GM12801 (cell line): ENCODE measurements around the gene KRT78.

Experiments
- TF ChIP-seq, protein P1 (sequence below): IDR thresholded peaks from one replicate; pipeline ENCODE4 v1.5.1; 2011; ENCODE audit warnings: control low read depth; ENCODE audit not compliant: insufficient read length; ENCODE audit errors: extremely low read depth

Gene KRT78

DNA sequence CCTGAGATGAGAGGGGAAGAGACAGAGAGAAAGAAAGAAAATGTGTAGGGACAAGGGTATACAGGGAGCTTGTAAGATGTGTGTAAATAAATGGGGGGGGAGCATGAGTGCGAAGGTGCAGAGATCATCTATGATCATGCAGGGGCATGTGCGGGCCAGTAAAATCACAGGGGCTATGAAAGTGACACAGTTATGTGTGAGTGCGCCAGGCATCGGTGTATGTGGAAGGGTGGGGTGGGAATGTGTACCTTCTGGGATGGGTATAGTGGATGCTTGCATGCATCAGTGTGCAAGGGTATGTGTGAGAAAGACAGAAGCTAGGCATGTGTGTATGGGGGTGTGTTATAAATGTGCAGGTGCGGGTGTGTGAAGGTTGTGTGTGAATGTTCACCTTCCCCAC is 18.4 kb upstream of the KRT78 start:
- TF ChIP-seq, protein P1, sequence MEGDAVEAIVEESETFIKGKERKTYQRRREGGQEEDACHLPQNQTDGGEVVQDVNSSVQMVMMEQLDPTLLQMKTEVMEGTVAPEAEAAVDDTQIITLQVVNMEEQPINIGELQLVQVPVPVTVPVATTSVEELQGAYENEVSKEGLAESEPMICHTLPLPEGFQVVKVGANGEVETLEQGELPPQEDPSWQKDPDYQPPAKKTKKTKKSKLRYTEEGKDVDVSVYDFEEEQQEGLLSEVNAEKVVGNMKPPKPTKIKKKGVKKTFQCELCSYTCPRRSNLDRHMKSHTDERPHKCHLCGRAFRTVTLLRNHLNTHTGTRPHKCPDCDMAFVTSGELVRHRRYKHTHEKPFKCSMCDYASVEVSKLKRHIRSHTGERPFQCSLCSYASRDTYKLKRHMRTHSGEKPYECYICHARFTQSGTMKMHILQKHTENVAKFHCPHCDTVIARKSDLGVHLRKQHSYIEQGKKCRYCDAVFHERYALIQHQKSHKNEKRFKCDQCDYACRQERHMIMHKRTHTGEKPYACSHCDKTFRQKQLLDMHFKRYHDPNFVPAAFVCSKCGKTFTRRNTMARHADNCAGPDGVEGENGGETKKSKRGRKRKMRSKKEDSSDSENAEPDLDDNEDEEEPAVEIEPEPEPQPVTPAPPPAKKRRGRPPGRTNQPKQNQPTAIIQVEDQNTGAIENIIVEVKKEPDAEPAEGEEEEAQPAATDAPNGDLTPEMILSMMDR: no peak

DNA sequence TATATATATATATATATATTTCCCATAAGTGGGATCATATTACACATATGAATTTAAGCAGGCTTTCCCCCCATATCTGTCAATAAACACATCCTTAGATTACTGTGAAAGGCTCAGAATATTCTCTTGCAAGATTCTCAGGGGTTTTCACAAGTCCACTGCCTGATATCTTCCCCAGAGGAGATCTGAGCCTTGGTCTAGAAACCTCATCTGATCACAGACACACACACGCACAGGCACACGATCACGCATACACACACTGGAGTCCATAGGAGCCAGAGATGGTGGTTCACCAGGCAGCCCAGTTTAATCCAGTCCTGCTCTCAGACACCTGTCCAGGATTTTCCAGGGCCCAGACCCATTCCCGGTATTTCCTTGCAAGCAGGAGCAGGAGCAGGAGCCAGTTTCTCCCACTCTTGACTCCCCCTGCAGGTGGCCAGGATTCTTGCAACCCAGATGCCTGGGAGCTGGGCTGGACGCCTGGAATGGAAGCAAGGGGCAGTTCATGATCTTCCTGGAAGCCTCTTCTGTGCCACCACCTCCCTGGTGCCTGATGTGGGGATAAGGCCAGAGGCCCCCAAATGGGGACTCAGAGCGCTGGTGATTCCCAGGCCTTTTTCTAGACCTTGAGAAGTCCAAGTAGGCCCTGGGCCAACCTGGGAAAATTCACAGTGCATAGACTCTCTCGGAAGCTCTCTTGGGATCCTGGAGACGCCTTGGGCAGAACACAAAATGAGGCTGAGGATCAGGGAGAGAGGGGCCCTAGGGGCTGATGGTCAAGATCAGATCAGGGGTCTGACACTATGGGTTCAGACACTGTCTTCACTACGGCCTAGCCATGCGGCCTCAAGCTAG is 16.5 kb upstream of the KRT78 start:
- TF ChIP-seq, protein P1: no peak

DNA sequence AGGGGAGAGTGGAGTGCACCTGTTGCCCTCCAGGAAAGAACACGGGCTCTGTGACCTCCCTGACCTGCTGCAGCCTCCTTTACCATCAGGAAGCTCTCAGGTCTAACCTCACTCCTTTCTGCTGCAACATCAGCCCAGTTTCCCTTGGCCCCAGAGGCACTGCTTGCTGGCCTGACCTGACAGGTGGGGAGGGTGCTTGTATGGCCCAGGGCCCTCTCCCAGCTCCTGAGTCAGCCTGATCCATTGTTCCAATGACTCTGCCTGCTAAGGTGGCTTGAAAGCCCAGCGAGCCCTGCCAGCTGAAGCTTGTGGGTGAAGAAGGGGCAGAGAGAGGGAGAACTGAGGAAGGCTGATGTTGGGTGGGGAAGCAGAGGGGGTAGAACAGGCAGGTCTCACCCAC is 13.2 kb upstream of the KRT78 start:
- TF ChIP-seq, protein P1: no peak

DNA sequence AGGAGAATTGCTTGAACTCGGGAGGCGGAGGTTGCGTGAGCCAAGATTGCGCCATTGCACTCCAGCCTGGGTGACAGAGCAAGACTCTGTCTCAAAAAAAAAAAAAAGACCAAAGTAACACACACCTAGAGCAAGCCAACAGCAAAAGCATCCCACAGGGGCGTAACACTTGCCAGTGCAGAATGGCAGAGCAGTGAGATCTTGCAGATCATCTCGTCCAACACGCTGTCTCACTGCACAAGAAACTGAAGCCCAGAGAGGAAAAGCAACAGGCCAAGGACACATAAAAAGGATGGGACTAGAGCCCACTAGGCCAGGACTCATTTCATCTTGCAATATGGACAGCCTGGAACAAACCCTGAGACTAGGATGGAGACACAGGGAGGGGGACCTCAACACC is 12.7 kb upstream of the KRT78 start:
- TF ChIP-seq, protein P1: no peak

DNA sequence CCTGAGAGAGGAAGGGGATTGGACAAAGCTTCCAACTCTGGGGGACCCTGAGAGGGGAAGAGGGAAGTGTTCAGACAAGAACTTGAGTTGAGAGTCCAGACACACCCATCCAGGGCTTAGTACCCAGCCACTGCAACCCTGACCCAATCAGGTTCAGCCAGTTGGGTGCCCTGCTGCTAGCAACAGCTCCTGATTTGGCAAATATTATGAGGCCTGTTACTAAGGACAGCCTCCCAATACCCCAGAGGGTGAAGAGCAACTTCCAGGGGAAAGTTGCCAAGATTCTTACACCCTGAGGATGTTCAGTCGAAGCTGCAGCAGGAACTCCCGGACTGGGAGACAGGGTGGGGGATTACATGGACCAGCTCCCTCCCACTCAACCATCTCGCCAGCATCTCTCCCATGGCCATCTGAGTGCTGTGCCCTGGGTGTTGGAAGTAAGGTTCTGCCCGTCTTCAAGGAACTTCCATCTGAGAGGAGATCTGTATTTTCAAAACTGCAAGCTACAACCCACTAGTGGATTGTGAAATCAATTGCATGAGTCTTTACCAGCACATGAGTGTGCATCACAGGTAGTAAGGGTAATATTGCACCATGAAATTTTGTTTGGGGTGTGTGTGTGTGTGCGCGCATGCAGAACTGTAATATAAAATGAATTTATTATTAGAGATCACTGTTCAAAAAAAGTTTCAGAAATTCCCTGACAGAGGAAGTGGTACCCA is 11.5 kb upstream of the KRT78 start:
- TF ChIP-seq, protein P1: no peak

DNA sequence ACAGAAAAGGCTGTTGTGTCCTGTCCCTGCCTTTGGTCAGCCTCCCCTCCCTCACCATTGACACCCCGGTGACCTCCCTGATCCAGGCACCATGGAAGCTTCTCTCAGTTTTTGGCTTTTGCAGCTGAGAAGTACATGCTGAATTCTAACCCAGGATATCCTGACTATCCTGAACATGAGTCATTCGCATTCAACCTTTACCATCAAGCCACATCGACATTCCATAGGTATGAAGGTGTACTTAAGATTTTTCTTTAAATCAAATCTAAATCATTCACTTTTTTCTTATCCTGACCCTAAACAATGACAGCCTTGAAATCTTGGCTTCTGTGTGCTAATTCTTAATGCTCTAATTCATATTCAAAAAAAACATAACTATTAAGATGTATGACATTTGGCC is 8.7 kb upstream of the KRT78 start:
- TF ChIP-seq, protein P1: no peak

DNA sequence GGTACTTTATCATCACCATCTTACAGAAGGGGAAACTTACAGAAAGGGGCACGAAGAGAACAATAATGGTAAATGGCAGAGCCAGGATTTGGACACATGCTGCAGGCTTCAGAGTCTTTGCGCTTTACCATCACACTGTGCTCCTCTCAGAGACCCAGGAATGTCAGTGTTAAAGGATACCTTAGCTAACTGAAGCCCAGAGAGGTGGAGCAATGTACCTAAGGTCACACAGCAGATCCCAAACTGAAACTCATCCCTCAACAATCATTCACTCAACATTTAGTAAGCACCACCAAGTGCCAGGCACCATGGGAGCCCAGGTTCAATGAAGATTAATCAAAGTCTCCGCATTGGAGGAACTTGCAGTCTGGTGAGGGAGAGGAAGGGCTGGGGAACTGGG is 8.0 kb upstream of the KRT78 start:
- TF ChIP-seq, protein P1: no peak
